Natural killer cell (primary cell): ENCODE measurements around the gene MARCHF6. TPM values are rescaled to one million over a fixed set of nuclear protein-coding genes. Genes with fewer than 3 reads are reported as not detected.

Source experiments
- ATAC-seq, 3 donors: fragments of 150-1000 bp in 2 of 3; fragments of 200-7000 bp in 1 of 3; cut with Tn5 transposase; 1 replicate in 1 of 3; 2 replicates in 2 of 3; pipeline ENCODE4 v1.10.0; 2021; ENCODE audit warnings: mild to moderate bottlenecking in 2 of 3, moderate library complexity in 2 of 3
- DNase-seq, 2 donors: peaks; one replicate each; pipeline versions ENCODE4 v3.0.0 to v3.0.0-alpha.2; 2013 to 2021; ENCODE audit warnings: mixed read lengths in 1 of 2
- H3K27ac ChIP-seq: one replicate; pipeline ENCODE4 v1.5.1; 2013; ENCODE audit warnings: mild to moderate bottlenecking, low read length
- H3K27me3 ChIP-seq: one replicate; pipeline ENCODE4 v1.6.1; 2013; ENCODE audit warnings: low read length; ENCODE audit not compliant: control insufficient read depth, insufficient read depth
- H3K36me3 ChIP-seq: one replicate; pipeline ENCODE4 v1.6.1; 2013; ENCODE audit warnings: low read length; ENCODE audit not compliant: control insufficient read depth, insufficient read depth
- H3K4me1 ChIP-seq: one replicate; pipeline ENCODE4 v1.6.1; 2013; ENCODE audit warnings: low read length; ENCODE audit not compliant: control insufficient read depth, insufficient read depth
- H3K4me3 ChIP-seq: one replicate; pipeline ENCODE4 v1.5.1; 2013; ENCODE audit warnings: low read length
- H3K9me3 ChIP-seq: one replicate; pipeline ENCODE4 v1.6.1; 2013; ENCODE audit warnings: low read length; ENCODE audit not compliant: control insufficient read depth, insufficient read depth
- H3K27ac Mint-ChIP-seq, 2 donors: one replicate each; pipeline ENCODE4 v1.8.0; 2022; ENCODE audit warnings: mild to moderate bottlenecking in 2 of 2, mixed read lengths in 2 of 2, moderate library complexity in 1 of 2
- H3K27me3 Mint-ChIP-seq, 2 donors: one replicate each; pipeline ENCODE4 v1.8.0; 2022; ENCODE audit warnings: low read depth in 2 of 2, mixed read lengths in 2 of 2
- H3K36me3 Mint-ChIP-seq: one replicate; pipeline ENCODE4 v1.8.0; 2022; ENCODE audit warnings: mixed read lengths
- H3K4me1 Mint-ChIP-seq, 2 donors: one replicate each; pipeline ENCODE4 v1.8.0; 2022; ENCODE audit warnings: mixed read lengths in 2 of 2
- H3K4me3 Mint-ChIP-seq: one replicate; pipeline ENCODE4 v1.8.0; 2022; ENCODE audit warnings: mild to moderate bottlenecking, moderate library complexity, mixed read lengths
- H3K9me3 Mint-ChIP-seq, 2 donors: one replicate each; pipeline ENCODE4 v1.8.0; 2022; ENCODE audit warnings: mixed read lengths in 2 of 2
- WGBS: methylation state at CpG from one replicate; pipeline ENCODE4 v1.1.7; 2013; ENCODE audit warnings: missing lambda C conversion rate; ENCODE audit not compliant: insufficient coverage; 5-methylcytosine and 5-hydroxymethylcytosine counted together
- intact Hi-C: fragments of 100-400 bp; cut with micrococcal nuclease; formaldehyde crosslinking; loops from one replicate; pipeline ENCODE4 v1.14.2; 2022
- total RNA-seq, 4 donors: library from RNA; stranded (reverse); fragments of 120-200 nt in 1 of 4; gene quantifications; one replicate each; pipeline versions ENCODE4 v1.2.3 to v1.2.4, GENCODE V29; 2013 to 2022
- TF ChIP-seq, protein P1 (sequence below): fragments of 200-600 bp; IDR thresholded peaks from one replicate; pipeline ENCODE4 v1.8.0; 2022; ENCODE audit warnings: antibody characterized with exemption

Gene MARCHF6
- total RNA-seq, 3 donors from 2014 or later (not counting 1 experiment from before 2014, with no cell fraction given) = 160 to 173 (median 164) TPM

- peaks cover 59 to 70% of the 10 kb centered on the region in 2 donors for H3K4me1 Mint-ChIP-seq
- peak overlapping the region; percentile 25 to 65 for H3K27ac Mint-ChIP-seq
- Histone ChIP-seq H3K27me3 (no peaks in the 10 kb centered on the region), H3K27ac (no peak overlapping the region), H3K4me1 (peaks cover 5% of the 10 kb centered on the region), H3K4me3 (no peak overlapping the region), H3K9me3 (no peaks in the 10 kb centered on the region), H3K36me3 (no peaks in the 10 kb centered on the region)
- no peaks in the 10 kb centered on the region for H3K36me3 Mint-ChIP-seq
- H3K4me3 Mint-ChIP-seq = no peak overlapping the region
- H3K27me3 Mint-ChIP-seq = no peaks in the 10 kb centered on the region
- DNase-seq (no peak), ATAC-seq (no peak)
- H3K9me3 Mint-ChIP-seq = no peaks in the 10 kb centered on the region
- WGBS = 100% methylated on average over 1 of the region's 3 CpGs
- intact Hi-C loops = loop anchor here (1.0 kb wide), 1 partner anchor 79 kb away; no protein-coding TSS in a partner anchor
- TF ChIP-seq, protein P1, sequence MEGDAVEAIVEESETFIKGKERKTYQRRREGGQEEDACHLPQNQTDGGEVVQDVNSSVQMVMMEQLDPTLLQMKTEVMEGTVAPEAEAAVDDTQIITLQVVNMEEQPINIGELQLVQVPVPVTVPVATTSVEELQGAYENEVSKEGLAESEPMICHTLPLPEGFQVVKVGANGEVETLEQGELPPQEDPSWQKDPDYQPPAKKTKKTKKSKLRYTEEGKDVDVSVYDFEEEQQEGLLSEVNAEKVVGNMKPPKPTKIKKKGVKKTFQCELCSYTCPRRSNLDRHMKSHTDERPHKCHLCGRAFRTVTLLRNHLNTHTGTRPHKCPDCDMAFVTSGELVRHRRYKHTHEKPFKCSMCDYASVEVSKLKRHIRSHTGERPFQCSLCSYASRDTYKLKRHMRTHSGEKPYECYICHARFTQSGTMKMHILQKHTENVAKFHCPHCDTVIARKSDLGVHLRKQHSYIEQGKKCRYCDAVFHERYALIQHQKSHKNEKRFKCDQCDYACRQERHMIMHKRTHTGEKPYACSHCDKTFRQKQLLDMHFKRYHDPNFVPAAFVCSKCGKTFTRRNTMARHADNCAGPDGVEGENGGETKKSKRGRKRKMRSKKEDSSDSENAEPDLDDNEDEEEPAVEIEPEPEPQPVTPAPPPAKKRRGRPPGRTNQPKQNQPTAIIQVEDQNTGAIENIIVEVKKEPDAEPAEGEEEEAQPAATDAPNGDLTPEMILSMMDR = no peak
These were observed 10.2 kb downstream of the MARCHF6 start for GRCh38 chr5:10363519-10364185.

DNA sequence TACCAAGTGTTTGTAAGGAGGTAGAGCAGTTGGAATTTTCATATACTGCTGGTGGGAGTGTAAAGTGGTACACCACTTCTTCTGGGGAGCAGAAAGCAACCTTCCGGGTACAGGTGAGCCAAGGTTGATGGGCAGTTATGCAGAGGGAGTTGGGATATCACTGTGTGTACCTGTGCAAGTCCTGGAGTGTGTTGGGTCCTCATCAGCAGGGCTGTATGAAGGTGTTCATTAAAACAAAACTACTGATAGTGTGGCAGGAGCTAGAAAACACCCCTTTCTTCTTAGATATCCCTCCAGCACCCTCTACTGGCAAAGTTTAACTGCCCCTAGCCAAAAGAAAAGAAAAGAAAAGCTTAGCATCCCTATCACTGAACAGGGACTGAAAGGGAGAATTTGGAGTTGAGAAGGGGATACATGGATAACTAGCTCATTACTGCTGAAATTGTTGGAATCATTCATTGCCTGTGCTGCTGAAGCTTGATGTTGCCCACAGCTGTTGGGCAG is 10.7 kb downstream of the MARCHF6 start:
- no peaks in the 10 kb centered on the region for H3K36me3 Mint-ChIP-seq
- Histone ChIP-seq H3K9me3 (no peaks in the 10 kb centered on the region), H3K36me3 (no peaks in the 10 kb centered on the region), H3K4me1 (peaks cover 8% of the 10 kb centered on the region), H3K27me3 (no peaks in the 10 kb centered on the region), H3K27ac (no peak overlapping the region), H3K4me3 (no peak overlapping the region)
- H3K4me3 Mint-ChIP-seq = no peak overlapping the region
- TF ChIP-seq, protein P1 = peak; percentile 24
- H3K27me3 Mint-ChIP-seq = no peaks in the 10 kb centered on the region
- H3K9me3 Mint-ChIP-seq = no peaks in the 10 kb centered on the region
- H3K27ac Mint-ChIP-seq = peak overlapping the region; percentile 25 to 65
- 90% methylated on average over 1 of the region's 1 CpG for WGBS
- DNase-seq = peak in 1 of 2 donors; percentile 60
- ATAC-seq = peak; percentile 37 to 65 (median 50)
- intact Hi-C loops = loop anchor here (1.0 kb wide), 1 partner anchor 80 kb away; no protein-coding TSS in a partner anchor
- peaks cover 64 to 75% of the 10 kb centered on the region in 2 donors for H3K4me1 Mint-ChIP-seq

GRCh38 chr5:10365782-10366181 is 12.3 kb downstream of the MARCHF6 start:
- Mint-ChIP-seq H3K36me3 (no peaks in the 10 kb centered on the region), H3K27ac (no peak overlapping the region), H3K4me3 (no peak overlapping the region), H3K27me3 (no peaks in the 10 kb centered on the region), H3K4me1 (peaks cover 67 to 75% of the 10 kb centered on the region in 2 donors), H3K9me3 (no peaks in the 10 kb centered on the region)
- Histone ChIP-seq H3K36me3 (no peaks in the 10 kb centered on the region), H3K9me3 (no peaks in the 10 kb centered on the region), H3K27ac (no peak overlapping the region), H3K27me3 (no peaks in the 10 kb centered on the region), H3K4me3 (no peak overlapping the region), H3K4me1 (peaks cover 8% of the 10 kb centered on the region)
- DNase-seq (no peak), ATAC-seq (no peak)
- WGBS = 97% methylated on average over 6 of the region's 7 CpGs
- TF ChIP-seq, protein P1 = no peak
- intact Hi-C loops = no loop called here
